ENCODE data around the gene KDM6A. TPM values are rescaled to one million over a fixed set of nuclear protein-coding genes. Genes with fewer than 3 reads are reported as not detected.

Gene KDM6A
- total and polyA plus RNA-seq, 7 donors: 3.6 to 21.3 (median 13.2) TPM

DNA sequence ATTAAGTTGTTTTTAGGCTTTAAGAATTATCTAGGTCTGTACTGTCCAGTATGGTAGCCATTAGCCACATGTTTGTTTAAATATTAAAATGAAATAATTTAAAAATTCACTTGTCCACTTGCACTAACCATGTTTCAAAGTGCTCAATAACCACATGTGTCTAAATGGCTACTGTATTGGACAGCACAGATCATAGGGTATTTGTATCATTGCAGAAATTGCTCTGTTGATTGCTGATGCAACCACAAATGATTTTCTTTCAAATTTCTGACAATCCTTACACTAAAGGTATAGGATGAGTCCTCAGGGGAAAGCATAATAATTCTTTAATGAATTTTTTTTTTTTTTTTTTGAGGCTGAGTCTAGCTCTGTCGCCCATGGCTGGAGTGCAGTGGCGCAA, 84.9 kb downstream of the KDM6A start:
- ATAC-seq: peak in 1 of 4 donors; percentile 9
- intact Hi-C loops (cut with DNase I): loop anchor here in 1 of 2 donors (5.0 kb wide), 1 partner anchor 39 kb away; no protein-coding TSS in a partner anchor
- no peak for DNase-seq
- no peaks in the 10 kb centered on the region for H3K36me3 ChIP-seq (ENCODE audit: insufficient read depth in 1 of 2, low read depth in 1 of 2)
- TF ChIP-seq, protein P1, sequence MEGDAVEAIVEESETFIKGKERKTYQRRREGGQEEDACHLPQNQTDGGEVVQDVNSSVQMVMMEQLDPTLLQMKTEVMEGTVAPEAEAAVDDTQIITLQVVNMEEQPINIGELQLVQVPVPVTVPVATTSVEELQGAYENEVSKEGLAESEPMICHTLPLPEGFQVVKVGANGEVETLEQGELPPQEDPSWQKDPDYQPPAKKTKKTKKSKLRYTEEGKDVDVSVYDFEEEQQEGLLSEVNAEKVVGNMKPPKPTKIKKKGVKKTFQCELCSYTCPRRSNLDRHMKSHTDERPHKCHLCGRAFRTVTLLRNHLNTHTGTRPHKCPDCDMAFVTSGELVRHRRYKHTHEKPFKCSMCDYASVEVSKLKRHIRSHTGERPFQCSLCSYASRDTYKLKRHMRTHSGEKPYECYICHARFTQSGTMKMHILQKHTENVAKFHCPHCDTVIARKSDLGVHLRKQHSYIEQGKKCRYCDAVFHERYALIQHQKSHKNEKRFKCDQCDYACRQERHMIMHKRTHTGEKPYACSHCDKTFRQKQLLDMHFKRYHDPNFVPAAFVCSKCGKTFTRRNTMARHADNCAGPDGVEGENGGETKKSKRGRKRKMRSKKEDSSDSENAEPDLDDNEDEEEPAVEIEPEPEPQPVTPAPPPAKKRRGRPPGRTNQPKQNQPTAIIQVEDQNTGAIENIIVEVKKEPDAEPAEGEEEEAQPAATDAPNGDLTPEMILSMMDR (IDR thresholded peaks at IDR 0.05): no peak
- peaks cover 63% of the 10 kb centered on the region for H3K4me1 ChIP-seq
- H3K27ac ChIP-seq: no peak overlapping the region
- H3K27me3 ChIP-seq (ENCODE audit: insufficient read depth in 3 of 3, low read length in 2 of 3): no peaks in the 10 kb centered on the region
- H3K4me3 ChIP-seq: no peak overlapping the region
- no peaks in the 10 kb centered on the region for H3K9me3 ChIP-seq
- 94 to 100% (median 97%) methylated on average over 2 of the region's 2 CpGs for WGBS, 3 donors

DNA sequence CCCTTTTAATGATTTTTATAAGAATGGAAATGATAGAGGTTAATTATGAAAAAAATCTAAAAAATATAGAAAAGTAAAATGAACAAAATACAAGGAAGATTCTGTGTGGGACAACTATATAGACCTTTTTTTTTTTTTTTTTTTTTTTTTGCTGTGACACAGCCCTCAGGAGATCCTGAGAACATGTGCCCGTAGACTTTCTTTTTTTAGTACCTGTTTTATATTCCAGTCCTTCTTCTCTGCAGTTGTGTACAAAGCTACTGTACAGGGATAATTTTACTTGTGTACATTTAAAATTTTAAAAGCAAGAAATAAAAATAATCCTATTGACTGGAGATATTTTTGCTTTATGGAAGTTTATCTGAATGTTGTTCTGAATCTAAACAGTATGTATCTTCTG, 85.5 kb downstream of the KDM6A start:
- Histone ChIP-seq H3K36me3 (ENCODE audit: insufficient read depth in 1 of 2, low read depth in 1 of 2) (no peaks in the 10 kb centered on the region), H3K4me3 (no peak overlapping the region), H3K9me3 (no peaks in the 10 kb centered on the region), H3K27me3 (ENCODE audit: insufficient read depth in 3 of 3, low read length in 2 of 3) (no peaks in the 10 kb centered on the region), H3K4me1 (peaks cover 59% of the 10 kb centered on the region), H3K27ac (no peak overlapping the region)
- 24 to 33% (median 26%) methylated on average over 1 of the region's 1 CpG for WGBS, 3 donors
- intact Hi-C loops (cut with DNase I): loop anchor here in 1 of 2 donors (5.0 kb wide), 1 partner anchor 39 kb away; no protein-coding TSS in a partner anchor
- ATAC-seq (peak in 3 of 4 donors; percentile 49 to 83 (median 68)), DNase-seq (no peak)
- TF ChIP-seq, protein P1 (IDR thresholded peaks at IDR 0.05): no peak

DNA sequence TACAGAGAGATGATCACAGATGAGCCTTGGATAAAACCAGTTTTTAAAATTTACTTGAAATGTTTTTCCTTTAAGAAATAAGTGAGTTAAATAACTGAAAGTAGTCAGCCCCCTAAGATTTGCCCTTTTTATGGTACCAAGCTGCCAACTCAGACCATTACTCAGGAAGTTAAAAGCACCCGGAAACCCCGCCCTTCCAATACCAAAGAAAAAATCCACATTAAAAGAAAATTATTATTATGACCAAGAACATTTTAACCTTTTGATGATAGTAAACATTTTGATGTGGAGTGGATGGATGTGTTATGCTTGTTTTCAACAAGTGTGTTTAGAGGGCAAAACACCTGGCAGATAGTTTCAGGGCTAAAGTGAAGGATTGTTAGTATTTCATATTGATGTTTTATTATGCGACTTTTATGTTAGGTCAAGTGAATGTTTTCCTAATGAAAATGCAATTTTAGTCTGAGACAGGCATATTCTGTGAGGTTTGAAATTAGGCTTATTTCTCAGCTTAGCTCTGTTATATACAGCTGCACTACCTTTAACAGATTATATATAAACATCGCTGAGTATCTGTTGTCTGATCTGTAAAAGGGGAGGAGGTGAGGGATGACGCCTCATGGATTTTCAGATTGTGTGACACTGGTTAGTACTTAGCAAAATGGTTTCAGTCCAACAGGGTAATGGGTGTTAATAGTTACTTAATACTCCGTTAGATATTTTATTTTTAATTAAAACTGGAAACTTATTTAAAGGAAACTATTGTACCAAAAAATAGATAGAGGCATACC, 89.0 kb downstream of the KDM6A start:
- ATAC-seq (no peak), DNase-seq (no peak)
- H3K4me3 ChIP-seq: no peak overlapping the region
- intact Hi-C loops (cut with DNase I): no loop called here
- H3K36me3 ChIP-seq (ENCODE audit: insufficient read depth in 1 of 2, low read depth in 1 of 2): no peaks in the 10 kb centered on the region
- no peaks in the 10 kb centered on the region for H3K9me3 ChIP-seq
- no peak overlapping the region for H3K27ac ChIP-seq
- WGBS, 3 donors: 93 to 97% (median 93%) methylated on average over 6 of the region's 6 CpGs
- TF ChIP-seq, protein P1 (IDR thresholded peaks at IDR 0.05): no peak
- no peaks in the 10 kb centered on the region for H3K27me3 ChIP-seq (ENCODE audit: insufficient read depth in 3 of 3, low read length in 2 of 3)
- peaks cover 52% of the 10 kb centered on the region for H3K4me1 ChIP-seq

DNA sequence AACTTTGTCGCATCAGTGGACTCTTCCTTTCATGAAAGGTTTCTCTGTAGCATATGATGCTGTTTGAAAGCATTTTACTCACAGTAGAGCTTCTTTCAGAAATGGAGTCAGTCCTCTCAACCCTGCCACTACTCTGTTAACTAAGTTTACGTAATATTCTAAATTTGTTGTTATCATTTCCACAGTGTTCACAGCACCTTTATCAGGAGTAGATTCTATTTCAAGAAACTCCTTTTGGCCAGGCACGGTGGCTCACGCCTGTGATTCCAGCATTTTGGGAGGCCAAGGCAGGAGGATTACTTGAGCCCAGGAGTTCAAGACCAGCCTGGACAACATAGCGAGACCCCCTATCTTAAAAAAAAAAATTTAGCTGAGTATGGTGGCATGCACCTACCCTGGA, 90.0 kb downstream of the KDM6A start:
- H3K4me3 ChIP-seq: no peak overlapping the region
- H3K27me3 ChIP-seq (ENCODE audit: insufficient read depth in 3 of 3, low read length in 2 of 3): no peaks in the 10 kb centered on the region
- intact Hi-C loops (cut with DNase I): no loop called here
- no peak overlapping the region for H3K27ac ChIP-seq
- TF ChIP-seq, protein P1 (IDR thresholded peaks at IDR 0.05): no peak
- no peaks in the 10 kb centered on the region for H3K9me3 ChIP-seq
- H3K36me3 ChIP-seq (ENCODE audit: insufficient read depth in 1 of 2, low read depth in 1 of 2): no peaks in the 10 kb centered on the region
- ATAC-seq: no peak
- H3K4me1 ChIP-seq: peaks cover 46% of the 10 kb centered on the region
- WGBS, 3 donors: 96 to 97% (median 97%) methylated on average over 5 of the region's 5 CpGs
- no peak for DNase-seq

Data from psoas muscle (tissue), 8 donors.